Type B pancreatic cell (in vitro differentiated cells): ENCODE data around the gene ANKRD6. TPM values are rescaled to one million over a fixed set of nuclear protein-coding genes. Genes with fewer than 3 reads are reported as not detected.

ENCODE experiments used
- DNase-seq: peaks from one replicate; pipeline ENCODE4 v3.0.0; 2021; ENCODE audit warnings: mixed read lengths; ENCODE audit not compliant: unreplicated experiment; ENCODE audit errors: extremely low spot score
- H3K27ac Mint-ChIP-seq: 2 replicates; pipeline ENCODE4 v1.8.0; 2021; ENCODE audit warnings: mild to moderate bottlenecking, mixed read lengths
- H3K27me3 Mint-ChIP-seq: 2 replicates; pipeline ENCODE4 v1.8.0; 2021; ENCODE audit warnings: mixed read lengths
- H3K36me3 Mint-ChIP-seq: 2 replicates; pipeline ENCODE4 v1.8.0; 2021; ENCODE audit warnings: mixed read lengths
- H3K4me1 Mint-ChIP-seq: one replicate; pipeline ENCODE4 v1.8.0; 2021; ENCODE audit warnings: mixed read lengths; ENCODE audit not compliant: unreplicated experiment
- H3K4me3 Mint-ChIP-seq: 2 replicates; pipeline ENCODE4 v1.8.0; 2021; ENCODE audit warnings: mild to moderate bottlenecking, mixed read lengths
- H3K9me3 Mint-ChIP-seq: 2 replicates; pipeline ENCODE4 v1.8.0; 2021; ENCODE audit warnings: mixed read lengths
- CTCF ChIP-seq: fragments of 200-600 bp; sonication (generic); conservative IDR thresholded peaks from 2 replicates; pipeline ENCODE4 v1.5.0; 2021; ENCODE audit warnings: antibody characterized with exemption, mild to moderate bottlenecking
- total RNA-seq: library from RNA; stranded (reverse); gene quantifications from 2 replicates; pipeline ENCODE4 v1.2.1, GENCODE V29; 2021; ENCODE audit warnings: low replicate concordance

Gene ANKRD6
- total RNA-seq, 1 donor from 2014 or later = 34.0 TPM

DNA sequence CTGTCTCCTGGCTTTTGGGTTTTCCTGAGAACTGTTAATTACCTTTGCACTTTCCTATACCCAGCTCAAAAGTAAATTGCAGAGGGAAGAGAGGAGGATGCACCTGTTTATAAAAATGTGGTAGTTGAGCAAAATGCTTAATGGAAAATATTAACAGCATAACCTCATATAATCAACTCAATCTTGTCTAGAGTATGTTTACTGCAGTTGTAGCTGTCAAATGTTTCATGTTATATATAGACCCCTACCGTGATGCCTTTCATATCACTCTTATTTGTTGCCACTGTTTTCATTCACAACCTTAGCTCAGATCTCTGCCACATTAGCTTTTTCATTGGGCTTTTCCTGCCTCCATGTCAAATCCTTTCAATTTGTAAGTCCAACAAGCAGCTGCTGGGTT is 36.0 kb downstream of the ANKRD6 start:
- Mint-ChIP-seq H3K9me3 (no peaks in the 10 kb centered on the region), H3K36me3 (no peaks in the 10 kb centered on the region), H3K4me1 (peaks cover 33% of the 10 kb centered on the region), H3K27ac (no peak overlapping the region), H3K4me3 (no peak overlapping the region), H3K27me3 (no peaks in the 10 kb centered on the region)
- no peak for DNase-seq
- TF ChIP-seq CTCF = no peak

DNA sequence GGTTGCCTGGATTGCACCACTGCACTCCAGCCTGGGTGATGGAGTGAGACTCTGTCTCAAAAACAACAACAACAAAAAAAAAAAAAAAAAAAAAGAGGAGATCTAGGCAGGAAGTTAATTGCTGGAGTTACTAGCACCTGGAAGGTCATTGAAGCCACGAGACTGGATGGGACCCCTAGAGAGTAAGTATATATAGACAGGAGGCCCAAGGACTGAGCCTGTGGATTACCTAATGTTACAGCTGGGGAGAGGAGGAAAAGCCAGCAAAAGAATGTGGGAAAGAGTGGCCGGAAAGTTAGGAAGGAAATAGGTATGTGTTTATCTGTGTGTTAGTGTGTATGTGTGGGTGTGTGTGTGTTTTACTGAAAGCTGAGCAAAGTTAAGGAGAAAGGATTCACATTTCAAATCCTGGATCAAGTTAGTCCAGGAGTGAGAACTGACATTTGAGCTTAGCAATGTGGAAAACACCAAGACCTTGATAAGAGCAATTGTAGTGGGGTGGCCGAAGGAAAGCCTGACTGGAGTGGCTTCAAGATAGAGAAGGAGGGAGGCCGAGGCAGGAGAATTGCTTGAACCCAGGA is 38.4 kb downstream of the ANKRD6 start:
- no peaks in the 10 kb centered on the region for H3K27me3 Mint-ChIP-seq
- H3K4me3 Mint-ChIP-seq = no peak overlapping the region
- no peaks in the 10 kb centered on the region for H3K36me3 Mint-ChIP-seq
- no peak for TF ChIP-seq CTCF
- H3K9me3 Mint-ChIP-seq = no peaks in the 10 kb centered on the region
- no peak overlapping the region for H3K27ac Mint-ChIP-seq
- peaks cover 34% of the 10 kb centered on the region for H3K4me1 Mint-ChIP-seq
- DNase-seq = no peak

GRCh38 chr6:89475101-89475500 is 42.1 kb downstream of the ANKRD6 start:
- no peak overlapping the region for H3K4me3 Mint-ChIP-seq
- H3K9me3 Mint-ChIP-seq = no peaks in the 10 kb centered on the region
- no peaks in the 10 kb centered on the region for H3K36me3 Mint-ChIP-seq
- DNase-seq = no peak
- H3K27ac Mint-ChIP-seq = no peak overlapping the region
- peaks cover 12% of the 10 kb centered on the region for H3K4me1 Mint-ChIP-seq
- H3K27me3 Mint-ChIP-seq = no peaks in the 10 kb centered on the region
- no peak for TF ChIP-seq CTCF

GRCh38 chr6:89475634-89476033 is 42.7 kb downstream of the ANKRD6 start:
- no peaks in the 10 kb centered on the region for H3K9me3 Mint-ChIP-seq
- TF ChIP-seq CTCF = no peak
- H3K4me1 Mint-ChIP-seq = peaks cover 12% of the 10 kb centered on the region
- H3K27me3 Mint-ChIP-seq = no peaks in the 10 kb centered on the region
- H3K36me3 Mint-ChIP-seq = no peaks in the 10 kb centered on the region
- no peak for DNase-seq
- no peak overlapping the region for H3K4me3 Mint-ChIP-seq
- H3K27ac Mint-ChIP-seq = no peak overlapping the region

GRCh38 chr6:89479897-89480296 is 46.9 kb downstream of the ANKRD6 start:
- TF ChIP-seq CTCF = no peak
- H3K36me3 Mint-ChIP-seq = no peaks in the 10 kb centered on the region
- no peak overlapping the region for H3K4me3 Mint-ChIP-seq
- no peaks in the 10 kb centered on the region for H3K27me3 Mint-ChIP-seq
- H3K4me1 Mint-ChIP-seq = peaks cover 27% of the 10 kb centered on the region
- H3K9me3 Mint-ChIP-seq = no peaks in the 10 kb centered on the region
- H3K27ac Mint-ChIP-seq = no peak overlapping the region
- DNase-seq = no peak

GRCh38 chr6:89481695-89482094 is 48.7 kb downstream of the ANKRD6 start:
- Mint-ChIP-seq H3K4me1 (peaks cover 20% of the 10 kb centered on the region), H3K27me3 (no peaks in the 10 kb centered on the region), H3K36me3 (no peaks in the 10 kb centered on the region), H3K27ac (no peak overlapping the region), H3K9me3 (no peaks in the 10 kb centered on the region), H3K4me3 (no peak overlapping the region)
- DNase-seq = no peak
- no peak for TF ChIP-seq CTCF
